Sigmoid colon (tissue), 7 donors: ENCODE measurements around the gene RASSF9. TPM values are rescaled to one million over a fixed set of nuclear protein-coding genes. Genes with fewer than 3 reads are reported as not detected.

Experiments used
- DNase-seq: peaks from one replicate; pipeline ENCODE4 v3.0.0-alpha.2; 2019
- H3K27ac ChIP-seq, 4 donors: fragments of 200-600 bp; sonication (generic); one replicate each; pipeline ENCODE4 v1.5.1; 2016 to 2019; ENCODE audit warnings: mild to moderate bottlenecking in 1 of 4
- H3K27me3 ChIP-seq, 3 donors: fragments of 200-600 bp; sonication (generic); one replicate each; pipeline ENCODE4 v1.5.1; 2019; ENCODE audit warnings: mild to moderate bottlenecking in 1 of 3
- H3K36me3 ChIP-seq, 4 donors: fragments of 200-600 bp; sonication (generic); one replicate each; pipeline ENCODE4 v1.5.1; 2016 to 2019
- H3K4me1 ChIP-seq, 4 donors: fragments of 200-600 bp; sonication (generic); one replicate each; pipeline ENCODE4 v1.5.1; 2017 to 2019
- H3K4me3 ChIP-seq, 4 donors: fragments of 200-600 bp; sonication (generic); one replicate each; pipeline ENCODE4 v1.5.1; 2017 to 2019; ENCODE audit warnings: mild to moderate bottlenecking in 2 of 4, moderate library complexity in 1 of 4
- H3K9me3 ChIP-seq, 4 donors: fragments of 200-600 bp in 3 of 4; sonication (generic) in 3 of 4; one replicate each; pipeline versions ENCODE4 v1.5.1 to v1.6.1; 2013 to 2019
- CTCF ChIP-seq, 4 experiments: fragments of 450-650 bp in 3 of 4; fragments of 200-600 bp in 1 of 4; IDR thresholded peaks; one replicate each; pipeline ENCODE4 v1.5.1; 2016 to 2019; ENCODE audit warnings: antibody characterized with exemption in 4 of 4, mild to moderate bottlenecking in 3 of 4, moderate library complexity in 2 of 4
- EP300 ChIP-seq, 4 donors: sonication (generic); formaldehyde crosslinking; IDR thresholded peaks; one replicate each; pipeline ENCODE4 v1.6.1; 2017; ENCODE audit warnings: antibody characterized with exemption in 4 of 4
- POLR2A ChIP-seq, 2 donors: fragments of 450-650 bp; IDR thresholded peaks; one replicate each; pipeline ENCODE4 v1.6.1; 2016; ENCODE audit warnings: antibody characterized with exemption in 2 of 2, mild to moderate bottlenecking in 2 of 2, moderate library complexity in 2 of 2
- POLR2AphosphoS5 ChIP-seq, 4 donors: sonication (generic); formaldehyde crosslinking; IDR thresholded peaks; one replicate each; pipeline ENCODE4 v1.6.1; 2017; ENCODE audit warnings: antibody characterized with exemption in 4 of 4
- WGBS, 2 donors: extraction: QIAGEN DNeasy Blood & Tissue Kit; methylation state at CpG; one replicate each; pipeline ENCODE4 v1.1.7; 2013; 5-methylcytosine and 5-hydroxymethylcytosine counted together
- intact Hi-C: fragments of 100-400 bp; cut with DNase I; formaldehyde crosslinking; loops from one replicate; pipeline ENCODE4 v1.15.1; 2023
- polyA plus RNA-seq, 3 donors: library from polyadenylated mRNA; stranded (reverse); fragments of 200-250 nt; gene quantifications; one replicate each; pipeline ENCODE4 v1.2.3, GENCODE V29; 2013
- total RNA-seq, 4 donors: library from RNA; depleted of rRNA; stranded (reverse); fragments of >200 nt; gene quantifications; one replicate each; pipeline ENCODE4 v1.1.0, GENCODE V29; 2016
- donor health status: healthy with polysubstance abuse.
- donor health status: Bipolar disorder and iron deficiency.
- donor health status: healthy.

The RASSF9 gene
- total and polyA plus RNA-seq, 7 donors: 0.32 to 3.9 (median 3.0) TPM; not detected in 1

- no peak overlapping the region for H3K4me3 ChIP-seq
- intact Hi-C loops: no loop called here
- H3K27me3 ChIP-seq: no peaks in the 10 kb centered on the region
- no peak overlapping the region for H3K27ac ChIP-seq
- WGBS, 2 donors: 31 to 62% methylated on average over 2 of the region's 2 CpGs
- TF ChIP-seq POLR2A (IDR thresholded peaks at IDR 0.05) (no peak), CTCF (IDR thresholded peaks at IDR 0.05) (no peak), EP300 (IDR thresholded peaks at IDR 0.05) (no peak), POLR2AphosphoS5 (IDR thresholded peaks at IDR 0.05) (no peak)
- no peak for DNase-seq
- no peaks in the 10 kb centered on the region for H3K4me1 ChIP-seq
- no peaks in the 10 kb centered on the region for H3K36me3 ChIP-seq
- H3K9me3 ChIP-seq: no peaks in the 10 kb centered on the region
Observed at GRCh38 chr12:85784096-85784720, 52.0 kb downstream of the RASSF9 start.

GRCh38 chr12:85782711-85783110, 53.5 kb downstream of the RASSF9 start:
- H3K4me1 ChIP-seq: no peaks in the 10 kb centered on the region
- intact Hi-C loops: no loop called here

GRCh38 chr12:85781766-85782165, 54.4 kb downstream of the RASSF9 start:
- Histone ChIP-seq H3K4me1 (no peaks in the 10 kb centered on the region), H3K27me3 (no peaks in the 10 kb centered on the region), H3K27ac (no peak overlapping the region), H3K9me3 (no peaks in the 10 kb centered on the region), H3K4me3 (no peak overlapping the region), H3K36me3 (no peaks in the 10 kb centered on the region)
- intact Hi-C loops: no loop called here
- TF ChIP-seq CTCF (IDR thresholded peaks at IDR 0.05): no peak
- TF ChIP-seq POLR2A (IDR thresholded peaks at IDR 0.05): no peak
- no peak for TF ChIP-seq POLR2AphosphoS5 (IDR thresholded peaks at IDR 0.05)
- TF ChIP-seq EP300 (IDR thresholded peaks at IDR 0.05): no peak
- no peak for DNase-seq

More at GRCh38 chr12:85782711-85783110, 53.5 kb downstream of the RASSF9 start:
- H3K36me3 ChIP-seq: no peaks in the 10 kb centered on the region
- no peak for TF ChIP-seq CTCF (IDR thresholded peaks at IDR 0.05)
- TF ChIP-seq POLR2A (IDR thresholded peaks at IDR 0.05): no peak
- TF ChIP-seq POLR2AphosphoS5 (IDR thresholded peaks at IDR 0.05): no peak
- no peak for TF ChIP-seq EP300 (IDR thresholded peaks at IDR 0.05)
- WGBS, 2 donors: 35 to 73% methylated on average over 1 of the region's 1 CpG
- H3K27me3 ChIP-seq: no peaks in the 10 kb centered on the region
- no peak for DNase-seq
- H3K4me3 ChIP-seq: no peak overlapping the region
- no peaks in the 10 kb centered on the region for H3K9me3 ChIP-seq
- H3K27ac ChIP-seq: no peak overlapping the region

GRCh38 chr12:85779768-85780167, 56.4 kb downstream of the RASSF9 start:
- WGBS, 2 donors: 35 to 62% methylated on average over 2 of the region's 2 CpGs
- H3K9me3 ChIP-seq: no peaks in the 10 kb centered on the region
- no peak overlapping the region for H3K27ac ChIP-seq
- no peaks in the 10 kb centered on the region for H3K4me1 ChIP-seq
- H3K27me3 ChIP-seq: no peaks in the 10 kb centered on the region
- intact Hi-C loops: no loop called here
- TF ChIP-seq EP300 (IDR thresholded peaks at IDR 0.05) (no peak), POLR2AphosphoS5 (IDR thresholded peaks at IDR 0.05) (no peak), CTCF (IDR thresholded peaks at IDR 0.05) (no peak), POLR2A (IDR thresholded peaks at IDR 0.05) (no peak)
- H3K36me3 ChIP-seq: no peaks in the 10 kb centered on the region
- no peak for DNase-seq
- no peak overlapping the region for H3K4me3 ChIP-seq

- no peaks in the 10 kb centered on the region for H3K36me3 ChIP-seq
- TF ChIP-seq CTCF (IDR thresholded peaks at IDR 0.05): no peak
- TF ChIP-seq POLR2A (IDR thresholded peaks at IDR 0.05): no peak
- no peak for TF ChIP-seq EP300 (IDR thresholded peaks at IDR 0.05)
- TF ChIP-seq POLR2AphosphoS5 (IDR thresholded peaks at IDR 0.05): no peak
Observed at GRCh38 chr12:85775091-85775490, 61.1 kb downstream of the RASSF9 start.

More at GRCh38 chr12:85775091-85775490, 61.1 kb downstream of the RASSF9 start:
- H3K27ac ChIP-seq: no peak overlapping the region
- no peak for DNase-seq
- no peak overlapping the region for H3K4me3 ChIP-seq
- H3K9me3 ChIP-seq: no peaks in the 10 kb centered on the region
- intact Hi-C loops: no loop called here
- no peaks in the 10 kb centered on the region for H3K27me3 ChIP-seq
- H3K4me1 ChIP-seq: no peaks in the 10 kb centered on the region
